ENCODE data around the gene PLA2G6. TPM values are rescaled to one million over a fixed set of nuclear protein-coding genes. Genes with fewer than 3 reads are reported as not detected.
"Not testable (repeated sequence)": the region's sequence is repeated elsewhere in the genome, so short reads cannot be mapped to it uniquely, and the experiment has no call there.

The PLA2G6 gene
- total RNA-seq, 2 experiments from 2014 or later: 52.4 to 53.6 TPM

- no peak overlapping the region for H3K4me3 Mint-ChIP-seq
- ChIA-PET CTCF (interaction anchor here (4.7 kb wide), 1 partner anchor 11 kb away, joined by 24 read pairs; no protein-coding TSS in a partner anchor), POLR2A (no interaction called here)
- H3K27me3 Mint-ChIP-seq: no peaks in the 10 kb centered on the region
- DNase-seq: no peak
- H3K36me3 Mint-ChIP-seq (ENCODE audit: low read depth): no peaks in the 10 kb centered on the region
- TF ChIP-seq CTCF (IDR thresholded peaks at IDR 0.05): no peak
- intact Hi-C loops (cut with micrococcal nuclease): no loop called here
- no peak overlapping the region for H3K27ac Mint-ChIP-seq
- H3K9me3 Mint-ChIP-seq: no peaks in the 10 kb centered on the region
- no peaks in the 10 kb centered on the region for H3K4me1 Mint-ChIP-seq (ENCODE audit: low read depth)
- no peak for ATAC-seq
Observed at GRCh38 chr22:38125038-38125610, 56.5 kb downstream of the PLA2G6 start.

- intact Hi-C loops (cut with micrococcal nuclease): no loop called here
- Mint-ChIP-seq H3K4me1 (ENCODE audit: low read depth) (no peaks in the 10 kb centered on the region), H3K27ac (no peak overlapping the region), H3K4me3 (no peak overlapping the region), H3K36me3 (ENCODE audit: low read depth) (no peaks in the 10 kb centered on the region), H3K27me3 (no peaks in the 10 kb centered on the region), H3K9me3 (no peaks in the 10 kb centered on the region)
- POLR2A ChIA-PET: no interaction called here
- CTCF ChIA-PET: interaction anchor here (4.7 kb wide), 1 partner anchor 10 kb away, joined by 24 read pairs; no protein-coding TSS in a partner anchor
- no peak for TF ChIP-seq CTCF (IDR thresholded peaks at IDR 0.05)
- ATAC-seq (no peak), DNase-seq (no peak)
Observed at GRCh38 chr22:38124236-38124974, 57.2 kb downstream of the PLA2G6 start.

GRCh38 chr22:38122616-38123015 lies 59.0 kb downstream of the PLA2G6 start:
- Mint-ChIP-seq H3K4me3 (no peak overlapping the region), H3K4me1 (ENCODE audit: low read depth) (no peaks in the 10 kb centered on the region), H3K36me3 (ENCODE audit: low read depth) (no peaks in the 10 kb centered on the region), H3K27me3 (no peaks in the 10 kb centered on the region), H3K27ac (no peak overlapping the region), H3K9me3 (no peaks in the 10 kb centered on the region)
- ChIA-PET CTCF (interaction anchor here (0.9 to 4.7 kb wide), 3 partner anchors 8 to 157 kb away, joined by 3 to 24 read pairs (median 3); no protein-coding TSS in a partner anchor), POLR2A (no interaction called here)
- DNase-seq (no peak), ATAC-seq (no peak)
- no peak for TF ChIP-seq CTCF (IDR thresholded peaks at IDR 0.05)
- intact Hi-C loops (cut with micrococcal nuclease): no loop called here

- intact Hi-C loops (cut with micrococcal nuclease): no loop called here
Observed at GRCh38 chr22:38120359-38121110, 61.1 kb downstream of the PLA2G6 start.

GRCh38 chr22:38118747-38119146 lies 62.9 kb downstream of the PLA2G6 start:
- POLR2A ChIA-PET; DNase-seq; H3K9me3 Mint-ChIP-seq; H3K27me3 Mint-ChIP-seq; H3K4me1 Mint-ChIP-seq (ENCODE audit: low read depth); H3K4me3 Mint-ChIP-seq; H3K36me3 Mint-ChIP-seq (ENCODE audit: low read depth); intact Hi-C loops (cut with micrococcal nuclease); CTCF ChIA-PET; ATAC-seq; H3K27ac Mint-ChIP-seq: not testable (repeated sequence)

More at GRCh38 chr22:38120359-38121110, 61.1 kb downstream of the PLA2G6 start:
- Mint-ChIP-seq H3K27ac (no peak overlapping the region), H3K4me3 (no peak overlapping the region), H3K4me1 (ENCODE audit: low read depth) (no peaks in the 10 kb centered on the region), H3K9me3 (no peaks in the 10 kb centered on the region), H3K36me3 (ENCODE audit: low read depth) (no peaks in the 10 kb centered on the region), H3K27me3 (no peaks in the 10 kb centered on the region)
- ChIA-PET CTCF (no interaction called here), POLR2A (no interaction called here)
- no peak for TF ChIP-seq CTCF (IDR thresholded peaks at IDR 0.05)
- DNase-seq: no peak
- no peak for ATAC-seq

Measured in activated CD8-positive, alpha-beta T cell treated with anti-CD3 and anti-CD28 coated beads for 36 hours (primary cell).